Stomach (tissue), 9 donors: Measurements from ENCODE around the gene WBP2. TPM values are rescaled to one million over a fixed set of nuclear protein-coding genes. Genes with fewer than 3 reads are reported as not detected.
"Not testable (repeated sequence)": the region's sequence is repeated elsewhere in the genome, so short reads cannot be mapped to it uniquely, and the experiment has no call there.

Experiments
- DNase-seq, 2 donors: peaks; one replicate each; pipeline versions ENCODE4 v3.0.0 to v3.0.0-alpha.2; 2013 to 2019
- H3K27ac ChIP-seq, 5 donors: fragments of 200-600 bp in 4 of 5; sonication (generic) in 4 of 5; one replicate each; pipeline ENCODE4 v1.5.1; 2013 to 2019; ENCODE audit warnings: mild to moderate bottlenecking in 1 of 5, moderate library complexity in 1 of 5
- H3K27me3 ChIP-seq, 3 donors: fragments of 200-600 bp; sonication (generic); one replicate each; pipeline ENCODE4 v1.5.1; 2017 to 2019; ENCODE audit warnings: mixed run types in 1 of 3
- H3K36me3 ChIP-seq, 4 donors: fragments of 200-600 bp; sonication (generic); 1 replicate in 3 of 4; 2 replicates in 1 of 4; pipeline ENCODE4 v1.5.1; 2016 to 2019
- H3K4me1 ChIP-seq, 4 donors: fragments of 200-600 bp; sonication (generic); one replicate each; pipeline ENCODE4 v1.5.1; 2016 to 2019
- H3K4me3 ChIP-seq, 4 donors: fragments of 200-600 bp; sonication (generic) in 3 of 4; one replicate each; pipeline ENCODE4 v1.5.1; 2016 to 2019; ENCODE audit warnings: mild to moderate bottlenecking in 1 of 4
- H3K9me3 ChIP-seq, 4 donors: fragments of 200-600 bp; sonication (generic); one replicate each; pipeline ENCODE4 v1.5.1; 2016 to 2019
- CTCF ChIP-seq, 7 experiments: fragments of 450-650 bp in 4 of 7; fragments of 200-600 bp in 3 of 7; sonication (generic) in 3 of 7; IDR thresholded peaks; one replicate each; pipeline ENCODE4 v1.5.1; 2016 to 2019; ENCODE audit warnings: antibody characterized with exemption in 7 of 7, control low read depth in 2 of 7, mild to moderate bottlenecking in 1 of 7
- EP300 ChIP-seq: sonication (generic); formaldehyde crosslinking; IDR thresholded peaks from one replicate; pipeline ENCODE4 v1.6.1; 2017; ENCODE audit warnings: antibody characterized with exemption
- POLR2A ChIP-seq, 4 donors: fragments of 450-650 bp; IDR thresholded peaks; one replicate each; pipeline ENCODE4 v1.6.1; 2016; ENCODE audit warnings: antibody characterized with exemption in 4 of 4, control low read depth in 2 of 4, mild to moderate bottlenecking in 1 of 4, moderate library complexity in 1 of 4
- POLR2AphosphoS5 ChIP-seq, 3 donors: sonication (generic); formaldehyde crosslinking; IDR thresholded peaks; one replicate each; pipeline ENCODE4 v1.6.1; 2016; ENCODE audit warnings: antibody characterized with exemption in 3 of 3
- WGBS, 5 donors: extraction: QIAGEN DNeasy Blood & Tissue Kit in 3 of 5; methylation state at CpG; one replicate each; pipeline versions ENCODE4 v1.1.5 to v1.1.7; 2013 to 2018; 5-methylcytosine and 5-hydroxymethylcytosine counted together
- intact Hi-C: fragments of 100-400 bp; cut with DNase I; formaldehyde crosslinking; loops from one replicate; pipeline ENCODE4 v1.15.1; 2023; ENCODE audit warnings: low total_unique reads
- polyA plus RNA-seq, 3 donors: library from polyadenylated mRNA; stranded (reverse); fragments of 200-250 nt; gene quantifications; one replicate each; pipeline ENCODE4 v1.2.3, GENCODE V29; 2013
- total RNA-seq, 5 donors: library from RNA; depleted of rRNA; stranded (reverse); fragments of >200 nt; gene quantifications; one replicate each; pipeline versions ENCODE4 v1.1.0 to v1.2.3, GENCODE V29; 2014 to 2016
- donor health status: healthy with polysubstance abuse.
- donor health status: Bipolar disorder and iron deficiency.
- donor health status: healthy.

WBP2 gene
- total and polyA plus RNA-seq, 8 donors = 28.6 to 122 (median 72.5) TPM

GRCh38 chr17:75873587-75874322 is 18.6 kb upstream of the WBP2 start:
- Histone ChIP-seq H3K4me3 (no peak overlapping the region), H3K27me3 (peaks cover 0 to 12% (median 0%) of the 10 kb centered on the region in 3 donors), H3K27ac (peak overlapping the region; percentile 84 to 96 (median 91)), H3K9me3 (no peaks in the 10 kb centered on the region), H3K36me3 (peaks cover 8 to 23% (median 18%) of the 10 kb centered on the region in 4 donors), H3K4me1 (peaks cover 53 to 91% (median 83%) of the 10 kb centered on the region in 4 donors)
- no peak for DNase-seq
- 52 to 65% (median 56%) methylated on average over 10 to 11 of the region's 11 CpGs for WGBS, 5 donors
- TF ChIP-seq CTCF (IDR thresholded peaks at IDR 0.05) (no peak), EP300 (no peak), POLR2A (IDR thresholded peaks at IDR 0.05) (no peak), POLR2AphosphoS5 (IDR thresholded peaks at IDR 0.05) (no peak)
- intact Hi-C loops = no loop called here

- no peaks in the 10 kb centered on the region for H3K9me3 ChIP-seq
- DNase-seq = peak; percentile 76 to 93
- WGBS, 5 donors = 16 to 36% (median 26%) methylated on average over 9 to 13 of the region's 13 CpGs
- TF ChIP-seq CTCF (IDR thresholded peaks at IDR 0.05) (no peak), POLR2AphosphoS5 (IDR thresholded peaks at IDR 0.05) (peak in 1 of 3 donors; percentile 66)
- H3K27me3 ChIP-seq = peaks cover 0 to 3% (median 0%) of the 10 kb centered on the region in 3 donors
- intact Hi-C loops = no loop called here
- H3K4me3 ChIP-seq = no peak overlapping the region
- peaks cover 8 to 23% (median 18%) of the 10 kb centered on the region in 4 donors for H3K36me3 ChIP-seq
- peaks cover 53 to 86% (median 79%) of the 10 kb centered on the region in 4 donors for H3K4me1 ChIP-seq
- H3K27ac ChIP-seq = peak overlapping the region; percentile 84 to 96 (median 91)
Observed at GRCh38 chr17:75872434-75873351, 17.6 kb upstream of the WBP2 start.

DNA sequence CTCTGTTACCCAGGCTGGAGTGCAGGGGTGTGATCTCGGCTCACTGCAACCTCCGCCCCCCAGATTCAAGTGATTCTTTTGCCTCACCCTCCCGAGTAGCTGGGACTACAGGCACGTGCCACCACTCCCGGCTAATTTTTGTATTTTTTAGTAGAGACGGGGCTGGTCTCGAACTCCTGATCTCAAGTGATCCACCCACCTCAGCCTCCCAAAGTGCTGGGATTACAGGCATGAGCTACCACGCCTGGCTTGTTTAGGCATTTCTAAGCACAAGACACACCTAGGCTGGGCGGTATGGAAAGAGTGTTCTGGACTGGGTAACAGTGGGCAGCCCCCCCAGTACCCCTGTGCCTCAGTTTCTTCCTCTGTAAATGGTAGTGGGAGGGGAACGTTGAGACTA is 15.1 kb upstream of the WBP2 start:
- intact Hi-C loops = not testable (repeated sequence)
- WGBS, 5 donors = 66 to 77% (median 74%) methylated on average over 10 of the region's 10 CpGs

DNA sequence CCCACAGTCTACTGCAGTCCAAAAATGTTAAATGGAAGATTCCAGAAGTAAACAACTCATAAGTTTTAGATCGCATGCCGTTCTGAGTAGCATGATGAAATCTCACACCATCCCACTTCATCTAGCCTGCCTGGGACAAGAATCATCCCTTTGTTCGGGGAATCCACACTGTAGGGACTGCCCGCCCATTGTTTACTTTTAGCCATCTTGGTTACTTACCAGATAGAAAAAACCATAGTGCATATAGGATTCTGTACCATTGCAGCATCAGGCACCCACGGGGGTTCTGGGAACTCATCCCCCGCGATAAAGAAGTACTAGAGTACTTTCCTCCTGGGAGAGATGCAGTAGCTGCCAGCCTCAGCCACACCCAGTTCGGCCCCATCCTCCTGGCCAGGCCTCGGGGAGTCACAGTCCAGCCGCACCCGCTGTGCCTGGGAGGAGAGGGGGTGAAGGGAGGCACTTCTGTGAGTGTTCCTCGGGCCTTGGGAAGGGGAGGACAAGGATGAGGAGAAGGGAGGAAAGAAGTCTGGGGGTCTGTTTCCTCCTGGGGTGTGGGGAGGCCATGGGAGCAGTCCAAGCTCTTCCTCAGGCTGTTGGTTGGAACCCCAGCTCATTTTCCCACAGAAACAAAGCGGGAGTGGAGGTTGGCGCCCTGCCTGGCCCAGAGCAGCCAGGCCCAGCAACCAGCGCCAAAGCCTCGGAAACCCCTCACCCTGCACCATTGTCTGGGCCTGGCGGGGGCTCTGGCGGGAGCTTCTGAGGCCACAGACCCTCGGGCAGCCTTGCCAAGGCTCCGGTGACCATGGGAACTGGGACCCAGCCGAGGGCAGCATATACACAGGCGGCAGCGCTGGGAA is 14.4 kb upstream of the WBP2 start:
- peaks cover 4 to 10% (median 8%) of the 10 kb centered on the region in 4 donors for H3K36me3 ChIP-seq
- H3K4me3 ChIP-seq = peak overlapping the region in 2 of 4 donors; percentile 4 to 22
- no peaks in the 10 kb centered on the region for H3K9me3 ChIP-seq
- intact Hi-C loops = no loop called here
- DNase-seq = peak in 1 of 2 donors; percentile 76
- H3K27me3 ChIP-seq = no peaks in the 10 kb centered on the region
- peak overlapping the region; percentile 74 to 88 (median 81) for H3K27ac ChIP-seq
- 28 to 54% (median 40%) methylated on average over 23 of the region's 23 CpGs for WGBS, 5 donors
- H3K4me1 ChIP-seq = peaks cover 26 to 62% (median 56%) of the 10 kb centered on the region in 4 donors
- peak in 1 of 3 donors; percentile 35 for TF ChIP-seq POLR2AphosphoS5 (IDR thresholded peaks at IDR 0.05)
- TF ChIP-seq CTCF (IDR thresholded peaks at IDR 0.05) = no peak

More for the DNA sequence above, 15.1 kb upstream of the WBP2 start:
- not testable (repeated sequence) for DNase-seq, H3K27me3 ChIP-seq, H3K9me3 ChIP-seq
- H3K27ac ChIP-seq = peak overlapping the region; percentile 74 to 88 (median 81)
- H3K4me3 ChIP-seq = peak overlapping the region in 2 of 4 donors; percentile 4 to 22
- peaks cover 8 to 17% (median 16%) of the 10 kb centered on the region in 4 donors for H3K36me3 ChIP-seq
- H3K4me1 ChIP-seq = peaks cover 33 to 62% (median 58%) of the 10 kb centered on the region in 4 donors

- H3K4me1 ChIP-seq = peaks cover 23 to 62% (median 55%) of the 10 kb centered on the region in 4 donors
- peak overlapping the region in 4 of 5 donors; percentile 75 to 88 (median 83) for H3K27ac ChIP-seq
- not testable (repeated sequence) for H3K4me3 ChIP-seq
Observed at GRCh38 chr17:75868730-75869281, 13.7 kb upstream of the WBP2 start.

DNA sequence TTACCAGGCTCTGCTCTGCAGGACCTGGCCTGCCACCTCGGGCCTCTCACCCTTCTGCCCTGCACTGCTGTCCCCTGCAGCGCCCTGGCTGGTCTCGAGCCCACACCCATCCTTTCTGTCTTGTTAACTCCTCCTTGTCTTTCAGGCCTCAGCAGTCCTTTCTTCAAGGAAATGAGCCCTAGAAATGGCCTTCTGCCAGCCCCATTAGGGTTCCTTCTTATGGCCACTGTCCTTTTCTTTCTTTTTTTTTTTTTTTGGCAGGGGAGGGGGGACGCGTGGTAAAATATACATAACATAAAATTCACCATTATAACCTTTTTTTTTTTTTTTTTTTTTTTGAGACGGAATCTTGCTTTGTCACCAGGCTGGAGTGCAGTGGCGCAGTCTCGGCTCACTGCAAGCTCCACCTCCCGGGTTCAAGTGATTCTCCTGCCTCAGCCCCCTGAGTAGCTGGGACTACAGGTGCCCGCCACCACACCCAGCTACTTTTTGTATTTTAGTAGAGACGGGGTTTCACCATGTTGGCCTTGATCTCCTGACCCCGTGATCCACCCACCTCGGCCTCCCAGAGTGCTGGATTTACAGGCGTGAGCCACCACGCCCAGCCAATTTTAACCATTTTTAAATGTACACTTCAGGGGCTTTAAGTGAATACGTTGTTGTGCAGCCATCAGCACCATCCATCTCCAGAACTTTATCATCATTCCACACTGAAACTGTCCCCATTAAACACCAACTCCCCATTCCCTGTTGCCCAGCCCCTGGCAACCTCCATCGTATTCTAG is 10.5 kb upstream of the WBP2 start:
- H3K9me3 ChIP-seq, H3K36me3 ChIP-seq, H3K4me3 ChIP-seq, H3K27me3 ChIP-seq, DNase-seq, intact Hi-C loops: not testable (repeated sequence)
- peak overlapping the region in 4 of 5 donors; percentile 47 to 80 (median 74) for H3K27ac ChIP-seq
- peaks cover 11 to 48% (median 39%) of the 10 kb centered on the region in 4 donors for H3K4me1 ChIP-seq
- WGBS, 5 donors = 74 to 77% (median 74%) methylated on average over 16 to 17 of the region's 17 CpGs

More at GRCh38 chr17:75868730-75869281, 13.7 kb upstream of the WBP2 start:
- DNase-seq, intact Hi-C loops, H3K36me3 ChIP-seq, H3K9me3 ChIP-seq, H3K27me3 ChIP-seq: not testable (repeated sequence)
- 80 to 87% (median 84%) methylated on average over 12 of the region's 12 CpGs for WGBS, 5 donors
